Mucosa of rectum (tissue), 2 donors: ENCODE data around the gene CLPSL2.

Experiments
- H3K27ac ChIP-seq, 2 donors: one replicate each; pipeline ENCODE4 v1.7.0; 2013; ENCODE audit warnings: inconsistent platforms in 2 of 2, low read depth in 2 of 2, low read length in 2 of 2
- H3K27me3 ChIP-seq, 2 donors: one replicate each; pipeline ENCODE4 v1.7.0; 2013; ENCODE audit warnings: low read length in 2 of 2; ENCODE audit not compliant: control insufficient read depth in 2 of 2, insufficient read depth in 2 of 2
- H3K36me3 ChIP-seq, 2 donors: one replicate each; pipeline ENCODE4 v1.7.0; 2013; ENCODE audit warnings: low read length in 2 of 2; ENCODE audit not compliant: control insufficient read depth in 2 of 2, insufficient read depth in 2 of 2
- H3K4me1 ChIP-seq, 2 donors: one replicate each; pipeline ENCODE4 v1.7.0; 2013; ENCODE audit warnings: low read length in 2 of 2, mild to moderate bottlenecking in 1 of 2; ENCODE audit not compliant: control insufficient read depth in 2 of 2, insufficient read depth in 2 of 2
- H3K4me3 ChIP-seq, 2 donors: one replicate each; pipeline ENCODE4 v1.7.0; 2013; ENCODE audit warnings: low read length in 2 of 2
- H3K9ac ChIP-seq, 2 donors: one replicate each; pipeline ENCODE4 v1.7.0; 2013; ENCODE audit warnings: low read length in 2 of 2, low read depth in 1 of 2, mild to moderate bottlenecking in 1 of 2
- H3K9me3 ChIP-seq, 2 donors: one replicate each; pipeline ENCODE4 v1.7.0; 2013; ENCODE audit warnings: low read length in 2 of 2; ENCODE audit not compliant: control insufficient read depth in 2 of 2
- donor health status: healthy.
- donor health status: Normal muscosa, but diverticular disease.

Gene CLPSL2

DNA sequence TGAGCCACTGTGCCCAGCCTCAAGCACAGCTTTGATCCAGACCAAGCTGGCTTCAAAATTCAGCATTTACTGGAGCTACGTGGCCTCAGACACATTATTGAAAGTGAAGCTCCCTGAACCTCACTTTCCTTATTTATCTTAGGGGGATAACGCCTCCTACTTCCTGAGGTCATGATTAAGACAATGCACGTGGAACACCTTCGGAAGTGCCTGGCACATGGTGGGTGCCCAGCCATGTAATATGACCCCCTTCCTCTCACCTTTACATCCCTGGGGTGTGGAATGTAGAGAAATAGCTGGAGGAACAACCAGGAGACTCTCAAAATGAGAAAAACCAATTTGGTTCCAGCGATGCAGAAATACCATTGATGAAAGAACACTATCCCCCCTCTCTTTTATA lies 22.3 kb downstream of the CLPSL2 start:
- H3K36me3 ChIP-seq = no peaks in the 10 kb centered on the region
- no peaks in the 10 kb centered on the region for H3K27me3 ChIP-seq
- no peaks in the 10 kb centered on the region for H3K9me3 ChIP-seq
- no peaks in the 10 kb centered on the region for H3K4me1 ChIP-seq
- no peak overlapping the region for H3K9ac ChIP-seq
- no peak overlapping the region for H3K27ac ChIP-seq
- no peak overlapping the region for H3K4me3 ChIP-seq

DNA sequence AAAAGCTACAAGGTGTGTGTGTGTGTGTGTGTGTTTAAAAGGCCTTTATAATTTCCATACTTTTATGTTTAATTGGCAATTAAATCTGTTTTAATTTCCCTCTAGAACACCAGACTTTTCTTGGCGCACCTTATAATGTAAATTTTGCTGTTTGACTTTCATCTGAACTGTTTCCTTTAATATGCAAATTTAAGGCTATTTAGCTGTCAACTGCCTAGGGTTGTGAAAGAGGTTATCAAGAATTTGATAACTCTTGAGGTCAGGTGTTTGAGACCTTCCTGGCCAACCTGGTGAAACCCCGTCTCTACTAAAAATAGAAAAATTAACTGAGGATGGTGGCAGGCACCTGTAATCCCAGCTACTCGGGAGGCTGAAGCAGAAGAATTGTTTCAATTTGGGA lies 24.8 kb downstream of the CLPSL2 start:
- Histone ChIP-seq H3K27me3 (peaks cover 0 to 1% of the 10 kb centered on the region in 2 donors), H3K4me1 (no peaks in the 10 kb centered on the region), H3K9ac (no peak overlapping the region), H3K9me3 (no peaks in the 10 kb centered on the region), H3K4me3 (no peak overlapping the region), H3K36me3 (no peaks in the 10 kb centered on the region), H3K27ac (no peak overlapping the region)

DNA sequence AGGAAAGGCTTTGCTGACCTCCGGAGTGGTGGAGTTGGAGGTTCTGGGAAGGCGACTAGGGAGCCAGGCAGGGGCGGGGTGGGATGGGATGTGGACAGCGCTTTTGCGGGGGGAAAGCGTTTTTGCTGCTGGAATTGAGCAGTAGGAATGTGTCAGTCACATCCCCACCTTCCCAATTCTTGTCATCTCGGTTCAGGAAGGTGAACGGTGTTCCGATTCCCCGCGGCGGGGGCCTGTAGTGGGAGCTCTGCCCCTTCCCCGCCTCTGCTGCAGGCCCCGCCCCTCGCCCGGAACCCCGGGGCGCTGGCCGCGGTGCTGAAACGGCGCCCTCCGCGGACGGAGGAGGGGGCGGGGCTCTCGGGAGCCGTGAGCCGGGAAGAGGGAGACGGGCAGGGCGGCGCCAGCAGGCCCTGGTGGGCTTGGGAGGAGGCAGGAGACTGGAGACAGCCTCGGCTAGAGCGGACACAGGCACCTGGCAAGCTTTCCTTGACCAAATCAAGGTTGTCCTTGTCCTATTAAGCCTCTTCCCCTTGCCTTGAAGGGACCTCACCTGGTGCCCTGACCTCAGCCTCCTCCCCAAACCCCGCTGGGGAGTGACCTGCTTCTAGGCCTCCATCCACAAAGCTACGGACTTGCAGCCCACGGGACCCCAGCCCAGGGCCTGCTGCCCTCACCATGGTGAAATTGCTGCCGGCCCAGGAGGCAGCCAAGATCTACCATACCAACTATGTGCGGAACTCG lies 28.8 kb downstream of the CLPSL2 start, which contains the start of gene LHFPL5:
TSS of gene LHFPL5 (plus strand) at position 357 of the 741 bp plus-strand sequence. CDS start at position 676, 319 bp downstream.
- no peaks in the 10 kb centered on the region for H3K9me3 ChIP-seq
- H3K27ac ChIP-seq = no peak within 1 kb of the TSS
- no peak within 1 kb of the TSS for H3K9ac ChIP-seq
- H3K36me3 ChIP-seq = no peaks in the 10 kb centered on the region
- no peak within 1 kb of the TSS for H3K4me3 ChIP-seq
- peaks cover 0 to 2% of the 10 kb centered on the region in 2 donors for H3K27me3 ChIP-seq
- no peaks in the 10 kb centered on the region for H3K4me1 ChIP-seq

DNA sequence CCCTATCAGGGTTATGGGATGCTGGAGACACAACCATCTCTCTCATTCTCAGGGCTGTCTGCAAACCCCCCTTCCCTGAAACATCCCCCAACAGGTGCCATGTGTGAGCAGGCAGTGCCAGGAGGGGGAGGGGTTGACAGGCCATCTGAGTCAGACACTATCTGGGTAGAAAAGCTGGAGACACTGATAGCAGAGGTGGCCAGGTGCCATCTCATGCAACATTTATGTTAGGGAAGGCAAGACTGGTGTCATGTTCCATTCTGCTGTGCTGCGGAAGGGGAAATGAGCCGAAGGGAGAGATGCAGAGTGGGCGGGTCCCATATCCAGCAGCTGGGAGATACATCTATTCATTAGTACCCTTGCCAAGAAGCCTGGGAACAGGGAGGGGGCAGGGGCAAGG lies 32.3 kb downstream of the CLPSL2 start:
- no peaks in the 10 kb centered on the region for H3K9me3 ChIP-seq
- H3K27ac ChIP-seq = no peak overlapping the region
- H3K9ac ChIP-seq = no peak overlapping the region
- H3K4me1 ChIP-seq = no peaks in the 10 kb centered on the region
- H3K27me3 ChIP-seq = peaks cover 0 to 2% of the 10 kb centered on the region in 2 donors
- no peaks in the 10 kb centered on the region for H3K36me3 ChIP-seq
- H3K4me3 ChIP-seq = no peak overlapping the region

DNA sequence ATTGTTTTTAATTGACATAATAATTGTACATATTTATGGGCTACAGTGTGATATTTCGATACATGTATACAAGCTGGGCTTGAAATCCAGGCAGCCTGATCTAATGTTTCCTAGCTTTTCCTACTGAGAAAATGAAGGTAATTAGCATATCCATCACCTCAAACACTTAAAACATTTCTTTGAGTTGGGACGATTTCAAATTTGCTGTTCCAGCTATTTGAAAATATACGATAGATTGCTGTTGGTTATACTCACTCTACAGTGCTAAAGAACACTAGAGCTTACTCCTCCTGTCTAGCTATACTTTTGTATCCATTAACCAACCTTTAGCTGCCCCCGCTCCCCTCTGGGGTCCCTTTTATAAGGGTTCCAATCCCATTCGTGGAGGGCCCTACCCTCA lies 33.4 kb downstream of the CLPSL2 start:
- Histone ChIP-seq H3K27me3 (peaks cover 0 to 2% of the 10 kb centered on the region in 2 donors), H3K27ac (no peak overlapping the region), H3K9me3 (no peaks in the 10 kb centered on the region), H3K4me3 (no peak overlapping the region), H3K9ac (no peak overlapping the region), H3K4me1 (no peaks in the 10 kb centered on the region), H3K36me3 (no peaks in the 10 kb centered on the region)

DNA sequence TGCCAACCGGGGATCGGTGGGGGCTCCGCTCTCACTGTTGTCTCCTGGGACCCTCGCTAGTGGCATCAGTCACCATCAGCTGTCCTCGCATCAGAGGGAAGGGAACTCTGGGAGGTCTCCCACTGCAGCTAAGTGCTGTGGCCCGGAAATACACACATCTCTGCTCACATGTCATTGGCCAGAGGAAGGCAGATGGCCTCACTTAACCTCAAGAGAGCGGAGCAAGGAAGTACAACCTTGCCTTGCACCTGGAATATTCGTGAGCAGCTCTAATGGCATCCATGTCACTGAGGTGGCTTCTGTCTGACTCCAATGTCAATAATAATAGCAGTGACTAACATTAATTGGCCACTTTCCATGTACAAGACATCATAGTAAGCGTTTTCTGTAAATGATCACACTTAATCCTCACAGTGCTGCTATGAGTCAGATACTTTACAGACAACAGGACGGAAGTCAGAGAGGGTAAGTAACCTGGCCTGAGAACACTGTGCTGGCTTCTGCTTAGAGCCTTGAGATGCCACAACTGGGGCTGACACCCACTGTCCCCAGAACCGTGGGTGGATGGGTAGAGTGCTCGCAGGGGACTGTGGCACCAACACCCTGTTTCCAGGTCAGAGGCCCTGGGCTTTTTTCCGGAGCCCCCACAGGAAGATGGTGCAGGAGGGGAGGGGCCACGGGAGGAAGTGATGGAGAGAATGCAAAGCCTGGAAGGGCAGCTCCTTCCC lies 34.7 kb downstream of the CLPSL2 start:
- Histone ChIP-seq H3K4me1 (no peaks in the 10 kb centered on the region), H3K9ac (no peak overlapping the region), H3K9me3 (no peaks in the 10 kb centered on the region), H3K36me3 (no peaks in the 10 kb centered on the region), H3K27me3 (peaks cover 0 to 1% of the 10 kb centered on the region in 2 donors), H3K27ac (no peak overlapping the region), H3K4me3 (no peak overlapping the region)

DNA sequence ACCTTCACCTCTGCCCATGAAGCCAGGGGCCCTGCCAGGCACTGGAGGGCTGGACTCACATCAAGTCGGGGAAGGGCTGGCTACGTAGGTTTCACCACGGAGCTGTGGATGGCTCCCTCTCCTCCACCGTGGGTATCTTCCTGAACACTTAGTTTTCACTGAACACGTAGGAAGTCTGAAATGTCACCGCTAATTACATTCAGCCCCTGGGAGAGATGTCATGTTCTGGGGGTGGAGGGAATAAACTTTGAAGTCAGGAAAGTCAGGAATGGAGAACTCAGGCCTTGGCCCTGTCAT lies 35.2 kb downstream of the CLPSL2 start:
- Histone ChIP-seq H3K27ac (no peak overlapping the region), H3K4me1 (no peaks in the 10 kb centered on the region), H3K9me3 (no peaks in the 10 kb centered on the region), H3K36me3 (no peaks in the 10 kb centered on the region), H3K9ac (no peak overlapping the region), H3K4me3 (no peak overlapping the region), H3K27me3 (no peaks in the 10 kb centered on the region)

DNA sequence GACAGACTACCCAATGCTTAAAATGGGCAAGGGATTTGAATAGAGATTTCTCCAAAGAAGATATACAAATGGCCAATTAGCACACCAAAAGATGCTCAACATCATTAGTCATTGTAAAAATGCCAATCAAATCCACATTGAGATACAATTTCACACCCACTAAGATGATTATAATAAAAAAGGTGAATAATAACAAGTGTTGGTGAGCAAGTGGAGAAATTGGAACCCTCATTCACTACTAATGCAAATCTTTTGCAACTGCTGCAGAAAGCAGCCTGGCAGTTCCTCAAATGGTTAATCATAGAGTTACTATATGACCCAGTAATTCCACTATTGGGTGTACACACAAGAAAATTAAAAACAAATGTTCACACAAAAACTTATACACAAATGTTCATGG lies 41.1 kb downstream of the CLPSL2 start:
- H3K9ac ChIP-seq = no peak overlapping the region
- no peak overlapping the region for H3K4me3 ChIP-seq
- H3K4me1 ChIP-seq = no peaks in the 10 kb centered on the region
- no peak overlapping the region for H3K27ac ChIP-seq
- peaks cover 0 to 5% of the 10 kb centered on the region in 2 donors for H3K9me3 ChIP-seq
- H3K27me3 ChIP-seq = no peaks in the 10 kb centered on the region
- no peaks in the 10 kb centered on the region for H3K36me3 ChIP-seq

DNA sequence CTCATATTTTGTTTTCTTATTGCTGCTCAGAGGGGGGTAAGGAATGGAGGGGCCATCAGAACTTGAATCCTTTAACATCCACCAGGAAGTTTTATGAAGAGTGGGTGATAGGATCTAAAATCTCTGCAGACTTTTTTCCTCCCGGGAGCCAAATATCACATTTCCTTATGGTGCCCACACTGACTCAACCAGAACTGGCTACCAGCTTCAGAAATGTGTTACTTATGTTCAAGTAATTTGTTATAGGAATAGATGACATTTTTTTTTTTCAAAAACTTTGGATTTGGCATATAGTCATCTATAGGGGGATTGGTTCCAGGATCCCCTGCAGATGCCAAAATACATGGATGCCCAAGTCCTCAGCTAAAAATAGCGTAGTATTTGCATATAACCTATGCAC lies 47.2 kb downstream of the CLPSL2 start:
- no peaks in the 10 kb centered on the region for H3K4me1 ChIP-seq
- no peaks in the 10 kb centered on the region for H3K9me3 ChIP-seq
- no peaks in the 10 kb centered on the region for H3K36me3 ChIP-seq
- no peak overlapping the region for H3K27ac ChIP-seq
- no peak overlapping the region for H3K4me3 ChIP-seq
- H3K27me3 ChIP-seq = no peaks in the 10 kb centered on the region
- H3K9ac ChIP-seq = no peak overlapping the region

DNA sequence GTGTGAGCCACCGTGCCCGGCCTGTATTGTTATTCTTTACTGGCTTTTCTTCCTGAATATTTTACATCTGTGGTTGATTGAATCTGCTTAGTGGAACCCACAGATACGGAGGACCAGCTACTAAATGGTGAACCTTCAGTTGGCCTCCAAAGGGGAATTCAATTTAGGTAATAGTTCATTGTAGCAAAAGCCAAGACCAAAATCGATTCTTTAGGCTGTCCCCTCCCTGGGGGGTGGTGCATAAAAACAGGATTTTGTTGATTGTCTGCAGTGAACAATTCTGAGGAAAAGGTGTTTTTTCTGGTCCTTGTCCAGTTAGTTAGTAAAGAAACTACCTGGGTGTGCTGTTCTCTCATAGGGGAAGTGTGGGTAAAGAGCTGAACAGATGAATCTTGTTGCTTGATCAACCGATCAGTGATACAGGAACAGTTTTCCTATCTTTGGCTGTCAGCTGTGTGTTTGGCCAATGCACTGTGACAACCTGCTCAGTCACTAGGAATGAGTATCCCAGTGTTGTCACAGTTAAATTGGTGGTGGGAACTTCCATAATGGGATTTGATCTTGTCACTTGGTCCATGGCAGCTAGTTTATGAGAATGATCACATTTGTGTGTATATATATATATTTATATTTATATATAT lies 48.3 kb downstream of the CLPSL2 start:
- H3K9me3 ChIP-seq = no peaks in the 10 kb centered on the region
- no peak overlapping the region for H3K9ac ChIP-seq
- no peaks in the 10 kb centered on the region for H3K4me1 ChIP-seq
- H3K27ac ChIP-seq = no peak overlapping the region
- no peaks in the 10 kb centered on the region for H3K36me3 ChIP-seq
- H3K27me3 ChIP-seq = no peaks in the 10 kb centered on the region
- no peak overlapping the region for H3K4me3 ChIP-seq
